HUES64 (cell line): Measurements from ENCODE around the gene GPATCH3.

ENCODE experiments used
- H3K27ac ChIP-seq: 2 replicates; pipeline ENCODE4 v1.7.0; 2013; ENCODE audit warnings: low read depth, low read length, inconsistent platforms
- H3K27me3 ChIP-seq: 2 replicates; pipeline ENCODE4 v1.6.1; 2013; ENCODE audit warnings: mild to moderate bottlenecking, low read length; ENCODE audit not compliant: insufficient read depth
- H3K36me3 ChIP-seq: 2 replicates; pipeline ENCODE4 v1.6.1; 2013; ENCODE audit warnings: mild to moderate bottlenecking, low read length; ENCODE audit not compliant: insufficient read depth
- H3K4me1 ChIP-seq: 2 replicates; pipeline ENCODE4 v1.6.1; 2013; ENCODE audit warnings: mild to moderate bottlenecking, low read length, moderate library complexity; ENCODE audit not compliant: insufficient read depth
- H3K4me3 ChIP-seq: 2 replicates; pipeline ENCODE4 v1.5.1; 2013; ENCODE audit warnings: mild to moderate bottlenecking, low read length, moderate library complexity
- H3K9ac ChIP-seq: 2 replicates; pipeline ENCODE4 v1.6.1; 2013; ENCODE audit warnings: mild to moderate bottlenecking, low read depth, low read length
- H3K9me3 ChIP-seq: 2 replicates; pipeline ENCODE4 v1.6.1; 2013; ENCODE audit warnings: low read depth, low read length; ENCODE audit not compliant: insufficient read depth
- WGBS: fragments of 150-250, 120-280 bp; methylation state at CpG from one replicate; pipeline ENCODE4 v1.1.7; 2013; ENCODE audit warnings: missing lambda C conversion rate; 5-methylcytosine and 5-hydroxymethylcytosine counted together

Gene GPATCH3

DNA sequence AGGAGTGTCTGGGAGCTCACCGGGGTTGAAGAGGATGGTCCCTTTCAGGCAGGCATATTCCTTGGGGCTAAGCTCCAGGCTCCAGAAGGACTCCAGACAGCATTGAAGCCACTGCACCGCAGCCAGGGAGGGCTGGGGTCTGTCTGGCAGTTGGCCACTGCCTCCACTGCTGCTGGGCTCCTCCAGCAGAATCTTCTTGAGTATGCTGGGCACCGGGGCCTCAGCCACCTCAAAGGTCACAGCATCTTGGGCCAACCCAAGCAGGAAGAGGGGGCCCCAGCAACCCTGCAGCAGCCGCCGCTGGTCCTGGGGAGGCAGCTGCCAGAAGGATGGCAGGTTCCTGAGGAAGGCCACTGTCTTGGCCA is 13.1 kb upstream of the GPATCH3 start:
- WGBS: 91% methylated on average over 5 of the region's 5 CpGs
- Histone ChIP-seq H3K27me3 (peaks cover 8% of the 10 kb centered on the region; the same call in 1 of the 2 replicates), H3K27ac (no peak overlapping the region), H3K9ac (no peak overlapping the region), H3K4me1 (no peaks in the 10 kb centered on the region), H3K9me3 (no peaks in the 10 kb centered on the region), H3K4me3 (no peak overlapping the region), H3K36me3 (no peaks in the 10 kb centered on the region)

GRCh38 chr1:26912147-26912490 is 11.9 kb upstream of the GPATCH3 start:
- no peak overlapping the region for H3K9ac ChIP-seq
- H3K27me3 ChIP-seq: peaks cover 8% of the 10 kb centered on the region; the same call in 1 of the 2 replicates
- H3K9me3 ChIP-seq: no peaks in the 10 kb centered on the region
- H3K4me3 ChIP-seq: no peak overlapping the region
- H3K4me1 ChIP-seq: no peaks in the 10 kb centered on the region
- H3K27ac ChIP-seq: no peak overlapping the region
- WGBS: 88% methylated on average over 1 of the region's 2 CpGs
- no peaks in the 10 kb centered on the region for H3K36me3 ChIP-seq

DNA sequence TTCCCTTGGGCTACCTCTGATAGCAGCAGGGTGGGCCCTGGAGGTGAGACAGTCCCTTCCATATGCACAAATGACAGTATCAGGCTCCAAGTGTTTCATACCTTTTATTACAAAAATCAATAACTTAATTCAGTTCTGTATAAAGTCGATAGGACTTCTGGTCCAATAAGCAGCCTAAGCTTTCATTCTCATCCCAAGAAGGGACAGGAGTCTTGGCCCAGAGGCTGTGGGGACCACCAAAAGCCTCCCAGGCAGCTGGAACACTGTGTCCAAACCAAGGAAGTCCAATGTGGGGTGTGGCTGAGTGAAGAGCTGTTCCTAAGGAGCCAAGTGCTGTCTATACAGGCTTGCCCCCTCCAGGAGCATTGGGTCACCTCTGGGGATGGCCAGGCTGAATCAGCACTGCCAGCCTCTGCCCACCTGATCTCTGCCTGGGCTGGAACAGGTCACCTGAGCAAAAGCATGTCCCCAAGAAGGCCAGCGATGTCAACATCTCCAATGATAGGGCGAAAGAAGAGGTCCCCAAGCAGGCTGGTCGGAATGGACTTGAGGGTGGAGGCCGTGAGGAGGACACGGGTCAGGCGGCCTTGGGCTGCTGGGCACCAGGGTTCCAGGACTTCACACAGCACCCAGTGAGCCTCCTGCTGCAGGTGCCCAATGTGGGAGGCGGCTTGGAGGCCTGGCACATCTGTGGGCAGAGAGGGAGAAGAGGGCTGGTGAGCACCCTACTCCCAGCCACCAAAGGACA is 11.3 kb upstream of the GPATCH3 start:
- no peaks in the 10 kb centered on the region for H3K36me3 ChIP-seq
- H3K27me3 ChIP-seq: peaks cover 7% of the 10 kb centered on the region; the same call in 1 of the 2 replicates
- WGBS: 92% methylated on average over 8 of the region's 8 CpGs
- H3K4me3 ChIP-seq: no peak overlapping the region
- H3K27ac ChIP-seq: no peak overlapping the region
- no peaks in the 10 kb centered on the region for H3K4me1 ChIP-seq
- H3K9ac ChIP-seq: no peak overlapping the region
- no peaks in the 10 kb centered on the region for H3K9me3 ChIP-seq

GRCh38 chr1:26910343-26911160 is 10.3 kb upstream of the GPATCH3 start:
- Histone ChIP-seq H3K27me3 (0 out of 2 replicates have a peak, but pooled peaks cover 2% of the 10 kb centered on the region), H3K9me3 (no peaks in the 10 kb centered on the region), H3K4me3 (no peak overlapping the region), H3K9ac (no peak overlapping the region), H3K27ac (no peak overlapping the region), H3K4me1 (no peaks in the 10 kb centered on the region), H3K36me3 (no peaks in the 10 kb centered on the region)
- 83% methylated on average over 3 of the region's 4 CpGs for whole genome bisulfite sequencing

- WGBS: 90% methylated on average over 3 of the region's 3 CpGs
- H3K9ac ChIP-seq: no peak overlapping the region
- no peak overlapping the region for H3K4me3 ChIP-seq
- H3K9me3 ChIP-seq: no peaks in the 10 kb centered on the region
- no peak overlapping the region for H3K27ac ChIP-seq
- H3K36me3 ChIP-seq: no peaks in the 10 kb centered on the region
- no peaks in the 10 kb centered on the region for H3K4me1 ChIP-seq
- no peaks in the 10 kb centered on the region for H3K27me3 ChIP-seq
These were observed 9.7 kb upstream of the GPATCH3 start for GRCh38 chr1:26909951-26910342.

GRCh38 chr1:26907071-26907917 is 7.0 kb upstream of the GPATCH3 start:
- Histone ChIP-seq H3K27ac (no peak overlapping the region), H3K4me1 (no peaks in the 10 kb centered on the region)
- WGBS: 76% methylated on average over 6 of the region's 6 CpGs

GRCh38 chr1:26900815-26901511 is 696 bp upstream of the GPATCH3 start:
- peak overlapping the region; percentile 94 for H3K9ac ChIP-seq
- peaks cover 16% of the 10 kb centered on the region for H3K36me3 ChIP-seq
- no peaks in the 10 kb centered on the region for H3K27me3 ChIP-seq
- no peaks in the 10 kb centered on the region for H3K9me3 ChIP-seq
- 80% methylated on average over 16 of the region's 18 CpGs for WGBS
- H3K4me3 ChIP-seq: peak overlapping the region; percentile 85
- peak overlapping the region; percentile 92 for H3K27ac ChIP-seq
- H3K4me1 ChIP-seq: 0 out of 2 replicates have a peak, but pooled peaks cover 5% of the 10 kb centered on the region

More at GRCh38 chr1:26907071-26907917, 7.0 kb upstream of the GPATCH3 start:
- H3K36me3 ChIP-seq: no peaks in the 10 kb centered on the region
- no peak overlapping the region for H3K9ac ChIP-seq
- no peaks in the 10 kb centered on the region for H3K27me3 ChIP-seq
- H3K9me3 ChIP-seq: no peaks in the 10 kb centered on the region
- no peak overlapping the region for H3K4me3 ChIP-seq

DNA sequence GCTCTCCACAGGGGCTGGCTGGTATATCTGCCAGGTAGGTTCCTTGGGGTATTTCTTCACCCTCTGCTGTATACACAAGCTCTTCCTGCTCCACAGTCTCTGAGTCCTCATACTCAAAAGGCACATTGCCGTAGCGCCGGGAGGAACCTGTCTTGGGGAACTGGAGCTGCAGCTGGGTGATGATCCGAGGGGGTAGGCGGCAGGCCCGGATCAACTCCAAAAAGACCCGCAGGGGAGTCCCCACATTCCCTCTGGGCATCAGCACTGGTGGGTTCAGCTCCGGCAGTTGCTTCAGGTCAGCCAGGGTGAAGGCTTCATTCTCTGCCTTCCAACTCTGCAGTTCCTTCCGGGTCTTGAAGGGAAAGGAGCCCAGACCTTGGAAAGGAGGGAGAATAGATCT is 2.9 kb downstream of the GPATCH3 start:
- no peaks in the 10 kb centered on the region for H3K9me3 ChIP-seq
- no peak overlapping the region for H3K4me3 ChIP-seq
- H3K9ac ChIP-seq: no peak overlapping the region
- WGBS: 94% methylated on average over 9 of the region's 9 CpGs
- 0 out of 2 replicates have a peak, but pooled peaks cover 5% of the 10 kb centered on the region for H3K4me1 ChIP-seq
- no peaks in the 10 kb centered on the region for H3K27me3 ChIP-seq
- H3K36me3 ChIP-seq: peaks cover 45% of the 10 kb centered on the region
- no peak overlapping the region for H3K27ac ChIP-seq

DNA sequence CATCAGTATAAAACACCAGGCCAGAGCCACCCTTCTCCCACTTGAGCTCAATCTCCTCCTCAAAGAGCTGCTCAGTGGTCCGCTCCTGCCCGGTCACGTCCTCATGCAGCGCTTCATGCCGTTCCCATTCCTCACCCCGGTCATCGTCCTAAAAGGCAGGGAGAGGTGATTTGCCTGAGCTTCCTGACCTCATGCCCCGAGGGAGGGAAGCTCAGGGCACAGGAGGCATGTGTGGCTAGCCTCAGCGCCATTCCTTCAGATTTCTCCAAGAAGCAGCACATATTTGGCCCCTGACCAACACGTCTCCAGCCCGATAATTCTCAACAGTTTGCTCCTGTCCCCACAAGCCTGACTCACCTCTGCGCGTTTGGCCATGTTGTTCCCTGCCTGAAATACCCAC is 6.0 kb downstream of the GPATCH3 start:
- Histone ChIP-seq H3K4me3 (no peak overlapping the region), H3K9ac (no peak overlapping the region), H3K9me3 (no peaks in the 10 kb centered on the region), H3K4me1 (0 out of 2 replicates have a peak, but pooled peaks cover 3% of the 10 kb centered on the region), H3K36me3 (peaks cover 50% of the 10 kb centered on the region), H3K27me3 (no peaks in the 10 kb centered on the region), H3K27ac (no peak overlapping the region)
- 96% methylated on average over 13 of the region's 13 CpGs for WGBS

DNA sequence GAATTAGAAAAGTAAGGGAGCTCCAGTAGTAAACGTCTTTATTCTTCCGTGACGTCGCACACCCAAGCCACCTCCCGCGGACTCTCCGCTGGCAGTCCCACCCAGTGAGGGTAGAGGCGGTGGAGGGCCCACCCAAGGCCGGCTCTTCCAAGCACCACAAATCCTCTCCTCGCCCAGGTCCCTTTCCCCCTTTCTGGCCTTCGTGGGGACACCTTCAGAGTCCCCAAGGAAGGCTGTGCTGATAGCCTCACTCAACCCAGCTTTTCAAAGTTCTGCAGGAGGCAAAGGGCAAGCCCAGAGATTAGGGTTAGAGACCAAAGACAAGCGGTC is 9.8 kb downstream of the GPATCH3 start:
- H3K27me3 ChIP-seq: no peaks in the 10 kb centered on the region
- H3K9ac ChIP-seq: peak overlapping the region; percentile 86
- peak overlapping the region; percentile 86 for H3K27ac ChIP-seq
- no peaks in the 10 kb centered on the region for H3K4me1 ChIP-seq
- H3K9me3 ChIP-seq: no peaks in the 10 kb centered on the region
- WGBS: 20% methylated on average over 12 of the region's 12 CpGs
- H3K36me3 ChIP-seq: peaks cover 58% of the 10 kb centered on the region
- H3K4me3 ChIP-seq: peak overlapping the region; percentile 94
